Common myeloid progenitor, CD34-positive (primary cell): ENCODE data around the gene SHFL.

Experiments
- CTCF ChIA-PET: fragments of 350-600 bp; sonication (Branson Sonifier 250); formaldehyde crosslinking; loops from one replicate; lab custom pipeline; 2021; ENCODE audit warnings: antibody characterized with exemption; lab: Charles Lee
- POLR2A ChIA-PET: fragments of 350-600 bp; sonication (Branson Sonifier 250); formaldehyde crosslinking; loops from one replicate; lab custom pipeline; 2021; ENCODE audit warnings: antibody characterized with exemption; lab: Charles Lee
- DNase-seq, 3 donors: peaks; one replicate each; pipeline versions ENCODE4 v3.0.0 to v3.0.0-alpha.2; 2013
- H3K27ac ChIP-seq, 2 experiments: 1 replicate in 1 of 2; 2 replicates in 1 of 2; pipeline ENCODE4 v1.7.0; 2013; ENCODE audit warnings: inconsistent platforms in 2 of 2, low read length in 2 of 2, mild to moderate bottlenecking in 2 of 2, low read depth in 1 of 2, moderate library complexity in 1 of 2; ENCODE audit not compliant: severe bottlenecking in 2 of 2, insufficient read depth in 1 of 2, poor library complexity in 1 of 2
- H3K27me3 ChIP-seq, 5 experiments: replicated peaks in 2 of 5; 1 replicate in 3 of 5; 2 replicates in 2 of 5; pipeline versions ENCODE4 v1.6.1 to v1.7.0; 2013; ENCODE audit warnings: low read length in 4 of 5, mild to moderate bottlenecking in 2 of 5, moderate library complexity in 2 of 5, inconsistent platforms in 1 of 5; ENCODE audit not compliant: insufficient read depth in 5 of 5, control insufficient read depth in 4 of 5
- H3K36me3 ChIP-seq, 4 experiments: 1 replicate in 2 of 4; 2 replicates in 2 of 4; pipeline versions ENCODE4 v1.6.1 to v1.7.0; 2013; ENCODE audit warnings: low read length in 3 of 4, control low read depth in 1 of 4, mild to moderate bottlenecking in 1 of 4; ENCODE audit not compliant: control insufficient read depth in 4 of 4, insufficient read depth in 4 of 4
- H3K4me1 ChIP-seq, 4 experiments: 1 replicate in 3 of 4; 2 replicates in 1 of 4; pipeline versions ENCODE4 v1.6.1 to v1.7.1; 2013; ENCODE audit warnings: low read length in 3 of 4, mild to moderate bottlenecking in 3 of 4, control low read depth in 1 of 4, inconsistent platforms in 1 of 4, moderate library complexity in 1 of 4; ENCODE audit not compliant: control insufficient read depth in 4 of 4, insufficient read depth in 4 of 4; ENCODE audit errors: control extremely low read depth in 1 of 4
- H3K4me3 ChIP-seq, 7 experiments: 1 replicate in 4 of 7; 2 replicates in 3 of 7; pipeline versions ENCODE4 v1.5.1 to v1.7.0; 2013; ENCODE audit warnings: mild to moderate bottlenecking in 7 of 7, low read length in 6 of 7, moderate library complexity in 6 of 7, inconsistent platforms in 2 of 7, low read depth in 2 of 7, control low read depth in 1 of 7; ENCODE audit not compliant: insufficient read depth in 4 of 7, control insufficient read depth in 1 of 7; ENCODE audit errors: extremely low read depth in 1 of 7
- H3K9me3 ChIP-seq, 5 experiments: 1 replicate in 4 of 5; 2 replicates in 1 of 5; pipeline versions ENCODE4 v1.6.1 to v1.7.1; 2013; ENCODE audit warnings: low read length in 4 of 5, mild to moderate bottlenecking in 2 of 5, inconsistent platforms in 1 of 5, low read depth in 1 of 5, moderate library complexity in 1 of 5; ENCODE audit not compliant: control insufficient read depth in 4 of 5, insufficient read depth in 2 of 5; ENCODE audit errors: control extremely low read depth in 1 of 5
- WGBS: methylation state at CpG from one replicate; pipeline ENCODE4 v1.1.5; 2013; ENCODE audit not compliant: insufficient coverage; 5-methylcytosine and 5-hydroxymethylcytosine counted together

Gene SHFL

GRCh38 chr19:10102787-10103236 lies 16.7 kb downstream of the SHFL start:
- H3K4me3 ChIP-seq, result no peak overlapping the region
- no peaks in the 10 kb centered on the region for H3K27me3 ChIP-seq
- peak overlapping the region; percentile 42 to 76 for H3K27ac ChIP-seq
- peaks cover 0 to 8% (median 7%) of the 10 kb centered on the region in 4 experiments for H3K36me3 ChIP-seq
- H3K4me1 ChIP-seq, result peaks cover 16 to 55% (median 48%) of the 10 kb centered on the region in 4 experiments
- CTCF ChIA-PET, result interaction anchor here (0.7 to 2.6 kb wide), 5 partner anchors 11 to 172 kb away, joined by 3 to 12 read pairs (median 3); no protein-coding TSS in a partner anchor
- H3K9me3 ChIP-seq, result no peaks in the 10 kb centered on the region
- WGBS, result 84% methylated on average over 3 of the region's 7 CpGs
- DNase-seq, result peak in 2 of 3 donors; percentile 66 to 78
- POLR2A ChIA-PET, result no interaction called here

- ChIA-PET CTCF (interaction anchor here (0.8 to 2.6 kb wide), 5 partner anchors 9 to 76 kb away, joined by 3 to 12 read pairs (median 3); no protein-coding TSS in a partner anchor), POLR2A (interaction anchor here (1.0 to 1.4 kb wide), 3 partner anchors 10 to 167 kb away, joined by 3 to 8 read pairs (median 6); partner anchors contain the start of gene ICAM1)
- Histone ChIP-seq H3K27me3 (no peaks in the 10 kb centered on the region), H3K4me3 (peak overlapping the region in 2 of 7 experiments; percentile 37 to 89), H3K27ac (peak overlapping the region; percentile 40 to 93), H3K4me1 (peaks cover 16 to 57% (median 51%) of the 10 kb centered on the region in 4 experiments), H3K36me3 (peaks cover 0 to 18% (median 18%) of the 10 kb centered on the region in 4 experiments), H3K9me3 (no peaks in the 10 kb centered on the region)
- peak in 1 of 3 donors; percentile 55 for DNase-seq
Observed at GRCh38 chr19:10104130-10104513, 18.0 kb downstream of the SHFL start.

GRCh38 chr19:10104665-10105508 lies 18.8 kb downstream of the SHFL start:
- DNase-seq, result peak; percentile 92 to 100 (median 99)
- WGBS, result 6% methylated on average over 13 of the region's 15 CpGs
- H3K36me3 ChIP-seq, result peaks cover 0 to 26% (median 26%) of the 10 kb centered on the region in 4 experiments
- H3K4me3 ChIP-seq, result peak overlapping the region in 4 of 7 experiments; percentile 13 to 99 (median 84)
- H3K27ac ChIP-seq, result peak overlapping the region; percentile 90 to 93
- peaks cover 16 to 64% (median 53%) of the 10 kb centered on the region in 4 experiments for H3K4me1 ChIP-seq
- H3K27me3 ChIP-seq, result no peaks in the 10 kb centered on the region
- no peaks in the 10 kb centered on the region for H3K9me3 ChIP-seq
- ChIA-PET POLR2A (interaction anchor here (1.0 to 1.4 kb wide), 3 partner anchors 9 to 166 kb away, joined by 3 to 8 read pairs (median 6); partner anchors contain the start of gene ICAM1), CTCF (interaction anchor here (0.8 to 2.6 kb wide), 4 partner anchors 8 to 77 kb away, joined by 3 to 12 read pairs (median 4); no protein-coding TSS in a partner anchor)

- 18% methylated on average over 16 of the region's 16 CpGs for WGBS
- H3K4me1 ChIP-seq, result peaks cover 16 to 71% (median 57%) of the 10 kb centered on the region in 4 experiments
- H3K27ac ChIP-seq, result peak overlapping the region; percentile 90 to 93
- ChIA-PET POLR2A (interaction anchor here (1.5 kb wide), 1 partner anchor 12 kb away, joined by 6 read pairs; no protein-coding TSS in a partner anchor), CTCF (interaction anchor here (0.9 to 2.0 kb wide), 3 partner anchors 9 to 13 kb away, joined by 4 to 13 read pairs (median 6); no protein-coding TSS in a partner anchor)
- no peaks in the 10 kb centered on the region for H3K9me3 ChIP-seq
- H3K4me3 ChIP-seq, result peak overlapping the region in 5 of 7 experiments; percentile 15 to 99 (median 80)
- peak; percentile 66 to 84 (median 74) for DNase-seq
- H3K36me3 ChIP-seq, result peaks cover 0 to 33% (median 31%) of the 10 kb centered on the region in 4 experiments
- H3K27me3 ChIP-seq, result no peaks in the 10 kb centered on the region
Observed at GRCh38 chr19:10105509-10106099, 19.5 kb downstream of the SHFL start.

- Histone ChIP-seq H3K4me1 (peaks cover 16 to 78% (median 64%) of the 10 kb centered on the region in 4 experiments), H3K9me3 (no peaks in the 10 kb centered on the region), H3K4me3 (peak within 1 kb of the TSS; percentile 47 to 99 (median 78)), H3K27me3 (no peaks in the 10 kb centered on the region), H3K36me3 (peaks cover 0 to 40% (median 36%) of the 10 kb centered on the region in 4 experiments), H3K27ac (peak within 1 kb of the TSS; percentile 90 to 93)
- peak; percentile 97 to 99 (median 99) for DNase-seq
- 1% methylated on average over 53 of the region's 71 CpGs for WGBS
- POLR2A ChIA-PET, result interaction anchor here (1.5 kb wide), 1 partner anchor 11 kb away, joined by 6 read pairs; no protein-coding TSS in a partner anchor
- CTCF ChIA-PET, result interaction anchor here (0.6 to 2.0 kb wide), 4 partner anchors 9 to 168 kb away, joined by 4 to 13 read pairs (median 5); no protein-coding TSS in a partner anchor
Observed at GRCh38 chr19:10106100-10106936, 20.2 kb downstream of the SHFL start, which contains the start of gene PPAN. PPAN (plus strand) TSS chr19:10106362; CDS start chr19:10106395, 33 bp downstream.

GRCh38 chr19:10107254-10107653 lies 21.1 kb downstream of the SHFL start:
- H3K36me3 ChIP-seq, result peaks cover 0 to 46% (median 38%) of the 10 kb centered on the region in 4 experiments
- peak overlapping the region; percentile 90 to 93 for H3K27ac ChIP-seq
- CTCF ChIA-PET, result interaction anchor here (1.5 to 16.0 kb wide), 4 partner anchors 8 to 13 kb away, joined by 6 to 118 read pairs (median 10); no protein-coding TSS in a partner anchor
- POLR2A ChIA-PET, result interaction anchor here (0.6 kb wide), 1 partner anchor 349 kb away, joined by 3 read pairs; no protein-coding TSS in a partner anchor
- no peaks in the 10 kb centered on the region for H3K27me3 ChIP-seq
- DNase-seq, result no peak
- H3K9me3 ChIP-seq, result no peaks in the 10 kb centered on the region
- peaks cover 16 to 83% (median 68%) of the 10 kb centered on the region in 4 experiments for H3K4me1 ChIP-seq
- 98% methylated on average over 9 of the region's 10 CpGs for WGBS
- H3K4me3 ChIP-seq, result peak overlapping the region in 6 of 7 experiments; percentile 74 to 99 (median 79)
